Activated naive CD8-positive, alpha-beta T cell treated with anti-CD3 and anti-CD28 coated beads, Interleukin-2, amount 10 ng/mL, durations not matched to agents 7 days and 5 days (primary cell): ENCODE results near the gene PRKCA. TPM values are rescaled to one million over a fixed set of nuclear protein-coding genes. Genes with fewer than 3 reads are reported as not detected.

ENCODE experiments used
- ATAC-seq: fragments of 150-1000 bp; cut with Tn5 transposase; one replicate; pipeline ENCODE4 v1.10.0; 2021; ENCODE audit warnings: low read depth, moderate library complexity
- POLR2A ChIA-PET: fragments of 350-600 bp; sonication (Branson Sonifier 250); formaldehyde crosslinking; loops from one replicate; lab custom pipeline; 2021; ENCODE audit warnings: antibody characterized with exemption; lab: Charles Lee
- DNase-seq: peaks from one replicate; pipeline ENCODE4 v3.0.0; 2021
- H3K27ac Mint-ChIP-seq: one replicate; pipeline ENCODE4 v1.8.0; 2022; ENCODE audit warnings: mild to moderate bottlenecking, mixed read lengths
- H3K27me3 Mint-ChIP-seq: one replicate; pipeline ENCODE4 v1.8.0; 2022; ENCODE audit warnings: mild to moderate bottlenecking, moderate library complexity, mixed read lengths
- H3K36me3 Mint-ChIP-seq: one replicate; pipeline ENCODE4 v1.8.0; 2021; ENCODE audit warnings: mild to moderate bottlenecking, mixed read lengths
- H3K4me1 Mint-ChIP-seq: one replicate; pipeline ENCODE4 v1.8.0; 2021; ENCODE audit warnings: mixed read lengths
- H3K4me3 Mint-ChIP-seq: one replicate; pipeline ENCODE4 v1.8.0; 2022; ENCODE audit warnings: mild to moderate bottlenecking, moderate library complexity, mixed read lengths
- H3K9me3 Mint-ChIP-seq: one replicate; pipeline ENCODE4 v1.8.0; 2021; ENCODE audit warnings: mixed read lengths
- total RNA-seq, 2 experiments: library from RNA; stranded (reverse); gene quantifications; one replicate each; pipeline ENCODE4 v1.2.3, GENCODE V29; 2021

PRKCA gene
- total RNA-seq, 2 experiments from 2014 or later: 66.1 to 66.5 TPM

DNA sequence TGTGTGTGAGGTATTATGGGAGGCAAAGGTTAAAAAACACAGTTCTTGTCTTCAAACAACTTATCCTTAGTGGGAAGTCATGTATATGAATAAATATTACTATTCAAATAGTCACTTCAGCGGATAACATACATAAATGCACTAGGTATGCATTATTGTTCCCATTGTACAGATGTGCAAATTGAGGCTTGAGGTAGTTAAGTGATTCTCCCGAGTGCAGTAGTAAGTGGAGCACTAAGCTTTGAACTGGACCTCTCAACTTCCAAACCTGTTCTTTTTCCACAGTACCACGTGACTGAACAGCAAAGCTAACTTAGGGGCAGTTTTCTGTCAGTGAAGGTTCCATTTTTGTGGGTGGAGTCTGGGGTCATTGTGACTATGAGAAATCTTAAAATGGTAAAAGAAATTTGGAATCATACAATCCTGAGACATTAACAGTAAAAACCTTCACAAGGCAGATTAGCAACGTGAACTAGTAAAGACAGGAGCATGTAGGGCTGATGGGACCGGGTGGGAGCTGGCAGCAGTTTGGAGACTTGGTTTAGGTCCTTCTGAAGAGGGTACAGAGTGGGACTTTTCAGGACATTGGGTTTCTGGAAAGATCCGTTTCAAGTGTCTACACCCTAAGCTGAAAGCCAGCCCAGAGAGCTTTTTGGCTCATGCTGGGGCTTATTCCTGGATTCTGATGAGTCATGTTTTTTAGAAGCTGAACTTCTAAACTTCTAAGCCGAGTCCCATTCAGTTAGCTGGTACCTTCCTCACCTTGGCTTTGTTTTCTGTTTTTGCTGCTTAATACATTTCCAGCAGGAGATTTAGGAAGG, 204.9 kb downstream of the PRKCA start:
- POLR2A ChIA-PET: no interaction called here
- ATAC-seq: no peak
- no peak for DNase-seq
- Mint-ChIP-seq H3K36me3 (peaks cover 16% of the 10 kb centered on the region), H3K4me3 (no peak overlapping the region), H3K27me3 (no peaks in the 10 kb centered on the region), H3K27ac (peak overlapping the region; percentile 0), H3K4me1 (peaks cover 37% of the 10 kb centered on the region), H3K9me3 (peaks cover 2% of the 10 kb centered on the region)

- Mint-ChIP-seq H3K9me3 (peaks cover 2% of the 10 kb centered on the region), H3K27me3 (no peaks in the 10 kb centered on the region), H3K36me3 (peaks cover 16% of the 10 kb centered on the region), H3K4me3 (no peak overlapping the region), H3K27ac (peak overlapping the region; percentile 62), H3K4me1 (peaks cover 37% of the 10 kb centered on the region)
- ATAC-seq (no peak), DNase-seq (no peak)
- POLR2A ChIA-PET: no interaction called here
These were observed 205.8 kb downstream of the PRKCA start for GRCh38 chr17:66507982-66508760.

GRCh38 chr17:66508896-66509844, 206.8 kb downstream of the PRKCA start:
- ATAC-seq (peak; percentile 56), DNase-seq (no peak)
- POLR2A ChIA-PET: no interaction called here
- H3K4me3 Mint-ChIP-seq: no peak overlapping the region
- peaks cover 2% of the 10 kb centered on the region for H3K9me3 Mint-ChIP-seq
- H3K27ac Mint-ChIP-seq: peak overlapping the region; percentile 62
- H3K36me3 Mint-ChIP-seq: peaks cover 16% of the 10 kb centered on the region
- H3K27me3 Mint-ChIP-seq: no peaks in the 10 kb centered on the region
- peaks cover 37% of the 10 kb centered on the region for H3K4me1 Mint-ChIP-seq

GRCh38 chr17:66509926-66510325, 207.5 kb downstream of the PRKCA start:
- Mint-ChIP-seq H3K27me3 (no peaks in the 10 kb centered on the region), H3K27ac (peak overlapping the region; percentile 47), H3K9me3 (peaks cover 2% of the 10 kb centered on the region), H3K4me3 (peak overlapping the region; percentile 31), H3K4me1 (peaks cover 37% of the 10 kb centered on the region), H3K36me3 (peaks cover 20% of the 10 kb centered on the region)
- ATAC-seq: no peak
- POLR2A ChIA-PET: no interaction called here
- no peak for DNase-seq

DNA sequence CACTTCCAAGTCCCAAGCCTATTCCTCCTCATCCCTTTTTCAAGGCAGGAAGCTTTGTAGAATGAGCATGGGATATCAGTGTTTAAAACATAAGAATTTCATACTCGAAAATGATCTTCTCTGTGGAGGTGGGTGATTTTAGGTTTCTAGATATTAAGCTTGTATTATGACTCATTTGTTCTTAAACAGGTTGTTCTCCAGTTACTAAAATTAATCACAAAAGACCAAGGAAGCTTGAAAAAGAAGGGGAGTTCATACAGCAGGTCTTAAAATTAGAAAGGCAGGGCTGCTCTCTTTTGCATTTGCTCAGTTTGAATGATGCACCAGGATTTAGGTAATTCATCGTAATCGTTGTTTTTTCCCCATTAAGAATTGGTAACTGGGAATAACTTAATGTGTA, 208.7 kb downstream of the PRKCA start:
- H3K4me1 Mint-ChIP-seq: peaks cover 40% of the 10 kb centered on the region
- peaks cover 27% of the 10 kb centered on the region for H3K36me3 Mint-ChIP-seq
- H3K9me3 Mint-ChIP-seq: peaks cover 2% of the 10 kb centered on the region
- POLR2A ChIA-PET: no interaction called here
- no peaks in the 10 kb centered on the region for H3K27me3 Mint-ChIP-seq
- DNase-seq (no peak), ATAC-seq (no peak)
- no peak overlapping the region for H3K27ac Mint-ChIP-seq
- H3K4me3 Mint-ChIP-seq: no peak overlapping the region

DNA sequence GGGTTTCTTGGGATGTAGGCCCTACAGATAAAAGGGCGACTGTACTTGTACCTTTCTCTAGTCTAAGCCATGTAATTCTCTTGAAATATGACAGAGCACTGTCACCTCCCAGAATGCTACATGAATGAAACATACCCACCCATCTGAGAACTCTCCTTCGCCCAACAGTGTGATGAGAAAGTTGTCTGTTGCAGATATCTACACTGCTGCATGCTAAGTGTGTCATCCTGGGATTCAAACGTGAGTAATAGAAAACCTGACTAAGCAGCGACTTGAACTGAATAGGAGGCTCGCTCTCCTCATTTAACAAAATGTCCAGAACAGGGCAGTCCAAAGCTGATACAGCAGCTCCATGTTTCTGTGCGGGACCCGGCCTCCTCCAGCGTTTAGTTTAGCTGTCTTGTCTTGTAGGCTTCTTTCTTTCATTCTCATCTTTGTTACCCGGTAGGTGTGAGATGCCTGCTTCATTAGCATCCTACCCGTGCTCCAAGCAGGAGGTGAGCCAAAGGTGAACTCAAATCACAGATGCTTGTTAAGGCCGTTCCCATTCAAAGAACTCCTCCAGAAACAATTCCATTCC, 211.9 kb downstream of the PRKCA start:
- Mint-ChIP-seq H3K4me3 (no peak overlapping the region), H3K9me3 (peaks cover 1% of the 10 kb centered on the region), H3K27me3 (no peaks in the 10 kb centered on the region), H3K27ac (no peak overlapping the region), H3K4me1 (peaks cover 25% of the 10 kb centered on the region), H3K36me3 (peaks cover 22% of the 10 kb centered on the region)
- ATAC-seq (no peak), DNase-seq (no peak)
- POLR2A ChIA-PET: no interaction called here

GRCh38 chr17:66515974-66516373, 213.6 kb downstream of the PRKCA start:
- ATAC-seq: no peak
- Mint-ChIP-seq H3K27me3 (no peaks in the 10 kb centered on the region), H3K36me3 (peaks cover 22% of the 10 kb centered on the region), H3K4me3 (no peak overlapping the region), H3K27ac (no peak overlapping the region), H3K9me3 (peaks cover 1% of the 10 kb centered on the region), H3K4me1 (peaks cover 15% of the 10 kb centered on the region)
- POLR2A ChIA-PET: no interaction called here
- no peak for DNase-seq

DNA sequence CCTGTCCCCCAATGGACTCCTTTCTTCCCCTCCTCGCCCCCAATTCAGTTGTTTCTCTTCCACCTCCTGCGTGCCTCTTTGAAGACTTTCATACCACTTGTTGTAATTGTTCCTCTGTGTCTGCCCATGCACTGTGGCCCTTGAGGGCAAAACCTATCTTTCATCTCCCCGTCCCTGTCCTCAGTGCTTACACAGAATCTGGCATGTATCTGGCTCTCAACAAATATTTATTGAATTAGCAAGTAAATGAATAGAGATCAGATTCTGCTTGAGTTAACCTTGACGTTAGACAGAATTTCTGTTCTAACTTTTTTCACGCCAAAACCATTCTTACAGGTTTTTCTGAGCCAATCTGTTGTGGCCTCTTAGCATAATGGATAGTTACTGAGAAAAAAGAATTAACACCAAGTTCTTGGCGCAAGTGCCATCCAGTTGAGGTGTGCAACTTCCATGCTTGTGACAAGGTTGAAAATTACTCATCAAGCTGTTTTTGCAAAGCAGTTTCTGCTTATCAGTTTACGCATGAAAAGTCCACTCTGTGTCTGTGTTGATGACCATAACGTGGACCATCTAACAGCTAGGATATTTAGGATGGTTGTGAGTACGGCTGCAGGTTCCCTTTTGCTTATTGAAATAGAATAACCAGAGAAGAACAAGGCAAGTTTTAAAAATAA, 215.1 kb downstream of the PRKCA start:
- peak overlapping the region; percentile 4 for H3K27ac Mint-ChIP-seq
- DNase-seq: no peak
- H3K9me3 Mint-ChIP-seq: peaks cover 1% of the 10 kb centered on the region
- POLR2A ChIA-PET: no interaction called here
- ATAC-seq: no peak
- H3K27me3 Mint-ChIP-seq: no peaks in the 10 kb centered on the region
- peaks cover 24% of the 10 kb centered on the region for H3K36me3 Mint-ChIP-seq
- peaks cover 22% of the 10 kb centered on the region for H3K4me1 Mint-ChIP-seq
- no peak overlapping the region for H3K4me3 Mint-ChIP-seq

- no peak for ATAC-seq
- POLR2A ChIA-PET: no interaction called here
- Mint-ChIP-seq H3K9me3 (peaks cover 1% of the 10 kb centered on the region), H3K27me3 (no peaks in the 10 kb centered on the region), H3K4me1 (peaks cover 27% of the 10 kb centered on the region), H3K36me3 (peaks cover 24% of the 10 kb centered on the region), H3K27ac (no peak overlapping the region), H3K4me3 (no peak overlapping the region)
- no peak for DNase-seq
These were observed 215.7 kb downstream of the PRKCA start for GRCh38 chr17:66518108-66518507.

DNA sequence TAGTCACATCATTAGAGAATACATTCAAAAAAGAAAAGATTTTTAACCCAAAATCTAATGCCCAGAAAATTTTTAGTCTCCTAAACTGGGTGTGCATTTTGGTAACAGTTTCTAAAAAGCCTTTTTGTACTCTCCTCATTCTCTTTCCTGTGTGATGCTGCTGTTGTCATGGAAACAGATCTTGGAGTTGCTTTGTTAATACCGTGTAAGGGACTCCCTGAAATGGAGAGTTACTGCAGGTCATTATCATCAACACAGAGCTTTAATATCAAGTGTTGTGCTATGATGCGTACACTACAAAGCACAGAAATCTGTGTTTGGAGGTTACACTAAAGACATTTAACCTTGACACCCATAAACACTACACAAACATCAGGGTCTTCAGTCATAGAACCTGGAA, 216.3 kb downstream of the PRKCA start:
- ATAC-seq (no peak), DNase-seq (no peak)
- Mint-ChIP-seq H3K9me3 (peaks cover 1% of the 10 kb centered on the region), H3K27ac (no peak overlapping the region), H3K27me3 (no peaks in the 10 kb centered on the region), H3K4me3 (no peak overlapping the region), H3K36me3 (peaks cover 24% of the 10 kb centered on the region), H3K4me1 (peaks cover 28% of the 10 kb centered on the region)
- POLR2A ChIA-PET: interaction anchor here (0.5 kb wide), 1 partner anchor 226 kb away, joined by 3 read pairs; no protein-coding TSS in a partner anchor

- peaks cover 1% of the 10 kb centered on the region for H3K9me3 Mint-ChIP-seq
- H3K27ac Mint-ChIP-seq: no peak overlapping the region
- no peaks in the 10 kb centered on the region for H3K27me3 Mint-ChIP-seq
- ATAC-seq: no peak
- no peak overlapping the region for H3K4me3 Mint-ChIP-seq
- POLR2A ChIA-PET: interaction anchor here (0.5 kb wide), 1 partner anchor 227 kb away, joined by 3 read pairs; no protein-coding TSS in a partner anchor
- H3K4me1 Mint-ChIP-seq: peaks cover 29% of the 10 kb centered on the region
- no peak for DNase-seq
- H3K36me3 Mint-ChIP-seq: peaks cover 24% of the 10 kb centered on the region
These were observed 216.7 kb downstream of the PRKCA start for GRCh38 chr17:66519154-66519553.

DNA sequence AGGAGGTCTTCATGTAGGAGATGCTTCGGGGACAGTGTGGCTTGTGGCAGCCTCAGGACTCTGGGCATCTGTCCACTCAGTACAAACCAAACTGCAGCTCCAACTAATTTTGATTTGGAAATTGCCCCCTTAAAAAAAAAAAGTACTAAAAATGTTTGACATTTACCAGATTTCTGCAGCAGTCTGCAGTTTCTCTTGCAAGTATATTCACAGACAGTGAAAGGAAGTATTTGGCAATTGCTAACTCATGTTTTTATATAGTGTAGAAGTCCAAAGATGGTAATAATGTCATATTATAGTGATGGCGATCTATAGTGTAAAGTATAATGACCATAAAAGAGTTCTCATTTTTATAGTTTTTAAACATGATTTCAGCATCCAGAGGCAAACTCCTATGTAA, 218.6 kb downstream of the PRKCA start:
- H3K4me3 Mint-ChIP-seq: no peak overlapping the region
- no peak for DNase-seq
- H3K27ac Mint-ChIP-seq: no peak overlapping the region
- POLR2A ChIA-PET: no interaction called here
- peaks cover 20% of the 10 kb centered on the region for H3K36me3 Mint-ChIP-seq
- peaks cover 36% of the 10 kb centered on the region for H3K4me1 Mint-ChIP-seq
- no peak for ATAC-seq
- H3K9me3 Mint-ChIP-seq: peaks cover 1% of the 10 kb centered on the region
- no peaks in the 10 kb centered on the region for H3K27me3 Mint-ChIP-seq
